ENCODE measurements around the gene ZBTB4. TPM values are rescaled to one million over a fixed set of nuclear protein-coding genes. Genes with fewer than 3 reads are reported as not detected.

Gene ZBTB4
- polyA plus RNA-seq, 1 donor from 2014 or later, result 8.0 TPM

DNA sequence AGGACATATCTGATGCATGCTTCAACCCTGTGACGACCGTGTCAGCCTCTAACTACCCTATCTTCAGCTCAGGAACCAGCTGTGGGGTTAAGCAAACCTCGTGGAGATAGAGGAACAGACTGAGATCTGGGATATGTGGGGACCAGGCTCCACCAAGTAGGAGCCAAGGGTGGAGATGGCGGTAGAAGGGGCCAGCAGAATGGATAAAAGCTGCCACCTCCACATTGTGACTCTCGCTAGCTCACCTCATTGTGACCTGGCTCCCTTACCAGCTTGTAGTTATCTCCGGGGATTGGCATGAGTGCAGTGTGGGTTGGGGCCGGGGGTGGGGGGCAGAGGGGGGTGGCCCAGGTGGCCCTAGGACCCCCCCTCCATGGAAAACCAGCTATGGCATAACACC is 54.1 kb downstream of the ZBTB4 start, which contains the start of gene SPEM2:
Gene SPEM2, plus strand, starts transcription at position 301 of the 400 bp plus-strand sequence. Its CDS starts 73 bp downstream, at position 374.
- TF ChIP-seq SMC3 (conservative IDR thresholded peaks at IDR 0.05; ENCODE audit: poor library complexity) (no peak), RAD21 (conservative IDR thresholded peaks at IDR 0.05) (no peak), MXI1 (conservative IDR thresholded peaks at IDR 0.05; ENCODE audit: poor library complexity, severe bottlenecking) (no peak), EP300 (conservative IDR thresholded peaks at IDR 0.05; ENCODE audit: poor library complexity, severe bottlenecking) (no peak), EZH2 (IDR thresholded peaks at IDR 0.05; ENCODE audit: borderline replicate concordance, insufficient read depth, low read length, poor library complexity, severe bottlenecking) (no peak), TAF1 (IDR thresholded peaks at IDR 0.05; ENCODE audit: low read depth) (no peak), POLR2AphosphoS5 (IDR thresholded peaks at IDR 0.05) (no peak)
- TF ChIP-seq, protein P1, sequence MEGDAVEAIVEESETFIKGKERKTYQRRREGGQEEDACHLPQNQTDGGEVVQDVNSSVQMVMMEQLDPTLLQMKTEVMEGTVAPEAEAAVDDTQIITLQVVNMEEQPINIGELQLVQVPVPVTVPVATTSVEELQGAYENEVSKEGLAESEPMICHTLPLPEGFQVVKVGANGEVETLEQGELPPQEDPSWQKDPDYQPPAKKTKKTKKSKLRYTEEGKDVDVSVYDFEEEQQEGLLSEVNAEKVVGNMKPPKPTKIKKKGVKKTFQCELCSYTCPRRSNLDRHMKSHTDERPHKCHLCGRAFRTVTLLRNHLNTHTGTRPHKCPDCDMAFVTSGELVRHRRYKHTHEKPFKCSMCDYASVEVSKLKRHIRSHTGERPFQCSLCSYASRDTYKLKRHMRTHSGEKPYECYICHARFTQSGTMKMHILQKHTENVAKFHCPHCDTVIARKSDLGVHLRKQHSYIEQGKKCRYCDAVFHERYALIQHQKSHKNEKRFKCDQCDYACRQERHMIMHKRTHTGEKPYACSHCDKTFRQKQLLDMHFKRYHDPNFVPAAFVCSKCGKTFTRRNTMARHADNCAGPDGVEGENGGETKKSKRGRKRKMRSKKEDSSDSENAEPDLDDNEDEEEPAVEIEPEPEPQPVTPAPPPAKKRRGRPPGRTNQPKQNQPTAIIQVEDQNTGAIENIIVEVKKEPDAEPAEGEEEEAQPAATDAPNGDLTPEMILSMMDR (IDR thresholded peaks at IDR 0.05; ENCODE audit: poor library complexity, severe bottlenecking), result no peak
- TF ChIP-seq, protein P2, sequence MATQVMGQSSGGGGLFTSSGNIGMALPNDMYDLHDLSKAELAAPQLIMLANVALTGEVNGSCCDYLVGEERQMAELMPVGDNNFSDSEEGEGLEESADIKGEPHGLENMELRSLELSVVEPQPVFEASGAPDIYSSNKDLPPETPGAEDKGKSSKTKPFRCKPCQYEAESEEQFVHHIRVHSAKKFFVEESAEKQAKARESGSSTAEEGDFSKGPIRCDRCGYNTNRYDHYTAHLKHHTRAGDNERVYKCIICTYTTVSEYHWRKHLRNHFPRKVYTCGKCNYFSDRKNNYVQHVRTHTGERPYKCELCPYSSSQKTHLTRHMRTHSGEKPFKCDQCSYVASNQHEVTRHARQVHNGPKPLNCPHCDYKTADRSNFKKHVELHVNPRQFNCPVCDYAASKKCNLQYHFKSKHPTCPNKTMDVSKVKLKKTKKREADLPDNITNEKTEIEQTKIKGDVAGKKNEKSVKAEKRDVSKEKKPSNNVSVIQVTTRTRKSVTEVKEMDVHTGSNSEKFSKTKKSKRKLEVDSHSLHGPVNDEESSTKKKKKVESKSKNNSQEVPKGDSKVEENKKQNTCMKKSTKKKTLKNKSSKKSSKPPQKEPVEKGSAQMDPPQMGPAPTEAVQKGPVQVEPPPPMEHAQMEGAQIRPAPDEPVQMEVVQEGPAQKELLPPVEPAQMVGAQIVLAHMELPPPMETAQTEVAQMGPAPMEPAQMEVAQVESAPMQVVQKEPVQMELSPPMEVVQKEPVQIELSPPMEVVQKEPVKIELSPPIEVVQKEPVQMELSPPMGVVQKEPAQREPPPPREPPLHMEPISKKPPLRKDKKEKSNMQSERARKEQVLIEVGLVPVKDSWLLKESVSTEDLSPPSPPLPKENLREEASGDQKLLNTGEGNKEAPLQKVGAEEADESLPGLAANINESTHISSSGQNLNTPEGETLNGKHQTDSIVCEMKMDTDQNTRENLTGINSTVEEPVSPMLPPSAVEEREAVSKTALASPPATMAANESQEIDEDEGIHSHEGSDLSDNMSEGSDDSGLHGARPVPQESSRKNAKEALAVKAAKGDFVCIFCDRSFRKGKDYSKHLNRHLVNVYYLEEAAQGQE (IDR thresholded peaks at IDR 0.05; ENCODE audit: borderline replicate concordance), result no peak
- no peak within 1 kb of the TSS for H2AFZ ChIP-seq (ENCODE audit: low read depth, low read length)

DNA sequence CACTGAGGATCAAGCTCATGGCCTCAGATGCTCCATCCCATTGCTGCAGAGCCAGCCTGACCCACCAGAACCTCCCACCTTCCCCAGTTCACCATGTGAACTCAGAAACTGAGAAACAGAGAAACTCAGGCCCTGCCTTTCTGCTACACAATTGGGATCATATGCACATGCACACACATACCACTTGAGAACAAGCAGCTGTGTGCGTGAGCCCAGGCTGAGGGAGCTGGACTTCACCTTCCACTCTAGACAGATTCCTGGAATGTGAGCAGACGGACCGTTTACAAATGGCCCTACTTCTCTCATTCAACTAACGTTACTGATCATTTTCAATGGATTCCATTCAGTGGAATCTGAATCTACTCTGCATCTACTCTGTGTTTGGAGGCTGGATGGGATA is 55.8 kb downstream of the ZBTB4 start:
- Histone ChIP-seq H3K79me2 (replicated peaks; ENCODE audit: insufficient read depth, low read length) (no peaks in the 10 kb centered on the region), H3K9me3 (ENCODE audit: low read length) (no peaks in the 10 kb centered on the region), H3K36me3 (ENCODE audit: insufficient read depth, low read length) (no peaks in the 10 kb centered on the region), H3F3A (ENCODE audit: insufficient read depth, low read length, poor library complexity, severe bottlenecking) (no peaks in the 10 kb centered on the region), H3K4me3 (ENCODE audit: low read length) (no peak overlapping the region), H4K20me1 (ENCODE audit: insufficient read depth) (no peaks in the 10 kb centered on the region), H3K27me3 (ENCODE audit: insufficient read depth, low read depth, low read length) (no peaks in the 10 kb centered on the region), H3K9me2 (ENCODE audit: insufficient read depth, low read length) (no peaks in the 10 kb centered on the region), H3K4me2 (ENCODE audit: low read length) (no peak overlapping the region), H3K9ac (ENCODE audit: low read length) (no peak overlapping the region), H3K27ac (ENCODE audit: low read length) (no peak overlapping the region), H2AFZ (ENCODE audit: low read depth, low read length) (no peak overlapping the region)
- TF ChIP-seq EZH2 (IDR thresholded peaks at IDR 0.05; ENCODE audit: borderline replicate concordance, insufficient read depth, low read length, poor library complexity, severe bottlenecking), result no peak
- TF ChIP-seq, protein P2 (IDR thresholded peaks at IDR 0.05; ENCODE audit: borderline replicate concordance), result no peak
- no peak for TF ChIP-seq EP300 (conservative IDR thresholded peaks at IDR 0.05; ENCODE audit: poor library complexity, severe bottlenecking)
- TF ChIP-seq TAF1 (IDR thresholded peaks at IDR 0.05; ENCODE audit: low read depth), result no peak
- no peak for TF ChIP-seq MXI1 (conservative IDR thresholded peaks at IDR 0.05; ENCODE audit: poor library complexity, severe bottlenecking)
- TF ChIP-seq POLR2AphosphoS5 (IDR thresholded peaks at IDR 0.05), result no peak
- TF ChIP-seq SMC3 (conservative IDR thresholded peaks at IDR 0.05; ENCODE audit: poor library complexity), result no peak
- no peak for TF ChIP-seq RAD21 (conservative IDR thresholded peaks at IDR 0.05)
- TF ChIP-seq, protein P1 (IDR thresholded peaks at IDR 0.05; ENCODE audit: poor library complexity, severe bottlenecking), result no peak

More for the DNA sequence above, 54.1 kb downstream of the ZBTB4 start, which contains the start of gene SPEM2:
- Histone ChIP-seq H3K27me3 (ENCODE audit: insufficient read depth, low read depth, low read length) (no peaks in the 10 kb centered on the region), H4K20me1 (ENCODE audit: insufficient read depth) (no peaks in the 10 kb centered on the region), H3K4me3 (ENCODE audit: low read length) (no peak within 1 kb of the TSS), H3F3A (ENCODE audit: insufficient read depth, low read length, poor library complexity, severe bottlenecking) (no peaks in the 10 kb centered on the region), H3K4me2 (ENCODE audit: low read length) (no peak within 1 kb of the TSS), H3K27ac (ENCODE audit: low read length) (no peak within 1 kb of the TSS), H3K9ac (ENCODE audit: low read length) (no peak within 1 kb of the TSS), H3K9me2 (ENCODE audit: insufficient read depth, low read length) (no peaks in the 10 kb centered on the region), H3K36me3 (ENCODE audit: insufficient read depth, low read length) (no peaks in the 10 kb centered on the region), H3K79me2 (replicated peaks; ENCODE audit: insufficient read depth, low read length) (no peaks in the 10 kb centered on the region), H3K9me3 (ENCODE audit: low read length) (no peaks in the 10 kb centered on the region)

Measured in neural cell (in vitro differentiated cells).